Testis (tissue), 3 donors: ENCODE results near the gene RNASEH2B. TPM values are rescaled to one million over a fixed set of nuclear protein-coding genes. Genes with fewer than 3 reads are reported as not detected.

ENCODE experiments used
- DNase-seq: peaks from one replicate; pipeline ENCODE4 v3.0.0-alpha.2; 2019
- H3K27ac ChIP-seq, 2 donors: fragments of 200-600 bp; sonication (generic); one replicate each; pipeline ENCODE4 v1.5.1; 2019
- H3K27me3 ChIP-seq: fragments of 200-600 bp; sonication (generic); one replicate; pipeline ENCODE4 v1.5.1; 2019
- H3K36me3 ChIP-seq: fragments of 200-600 bp; sonication (generic); one replicate; pipeline ENCODE4 v1.5.1; 2017; ENCODE audit warnings: low read depth; ENCODE audit errors: missing control alignments
- H3K4me1 ChIP-seq: fragments of 200-600 bp; sonication (generic); one replicate; pipeline ENCODE4 v1.5.1; 2019
- H3K4me3 ChIP-seq, 2 donors: fragments of 200-600 bp; sonication (generic); one replicate each; pipeline ENCODE4 v1.5.1; 2017 to 2019
- H3K9me3 ChIP-seq: fragments of 200-600 bp; sonication (generic); one replicate; pipeline ENCODE4 v1.5.1; 2017
- POLR2A ChIP-seq: fragments of 450-650 bp; IDR thresholded peaks from one replicate; pipeline ENCODE4 v1.6.1; 2017; ENCODE audit warnings: antibody characterized with exemption, mild to moderate bottlenecking, moderate library complexity
- WGBS, 2 donors: methylation state at CpG; one replicate each; pipeline ENCODE4 v1.1.5; 2018; 5-methylcytosine and 5-hydroxymethylcytosine counted together
- intact Hi-C: fragments of 100-400 bp; cut with DNase I; formaldehyde crosslinking; loops from one replicate; pipeline ENCODE4 v1.15.1; 2023; ENCODE audit warnings: low total_unique reads
- polyA plus RNA-seq: library from polyadenylated mRNA; stranded (reverse); fragments of 350-450 nt; fragmentation: Illumina TruSeq; extraction: RNeasy Lipid Tissue Mini Kit (QIAGEN cat#74804); gene quantifications from one replicate; pipeline ENCODE4 v1.2.3, GENCODE V29; 2014; ENCODE audit warnings: low read depth, low replicate concordance; ENCODE audit not compliant: insufficient read depth
- total RNA-seq, 2 donors: library from RNA; depleted of rRNA; stranded (reverse); fragments of >200 nt; gene quantifications; one replicate each; pipeline ENCODE4 v1.2.3, GENCODE V29; 2016
- TF ChIP-seq, protein P1 (sequence below), 3 experiments: fragments of 450-650 bp in 2 of 3; fragments of 200-600 bp in 1 of 3; sonication (generic) in 1 of 3; IDR thresholded peaks; one replicate each; pipeline ENCODE4 v1.5.1; 2016 to 2019; ENCODE audit warnings: antibody characterized with exemption in 3 of 3, mild to moderate bottlenecking in 2 of 3, moderate library complexity in 1 of 3

RNASEH2B gene
- total and polyA plus RNA-seq, 3 donors from 2014 or later = 38.2 to 52.3 (median 43.4) TPM

DNA sequence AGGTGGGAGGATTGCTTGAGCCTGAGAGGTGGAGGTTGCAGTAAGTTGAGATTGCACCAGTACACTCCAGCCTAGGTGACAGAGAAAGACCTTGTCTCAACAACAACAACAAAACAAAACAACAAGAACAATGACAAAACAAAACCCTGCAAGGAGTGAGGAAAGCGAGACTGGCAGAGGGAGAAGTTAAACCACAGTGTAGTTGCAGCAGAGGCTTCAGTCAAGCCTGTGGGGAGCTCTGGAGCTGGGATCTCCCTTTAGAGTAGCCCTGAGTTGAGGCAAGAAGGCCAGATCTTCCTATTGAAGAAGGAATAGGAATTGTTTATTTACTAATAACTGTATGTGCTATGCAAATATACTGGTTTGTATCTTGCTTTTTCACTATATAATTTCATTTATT is 25.3 kb upstream of the RNASEH2B start:
- H3K27me3 ChIP-seq = no peaks in the 10 kb centered on the region
- DNase-seq = no peak
- no peak overlapping the region for H3K4me3 ChIP-seq
- no peaks in the 10 kb centered on the region for H3K4me1 ChIP-seq
- H3K27ac ChIP-seq = no peak overlapping the region
- 90 to 96% methylated on average over 1 of the region's 1 CpG for WGBS, 2 donors
- intact Hi-C loops = no loop called here
- H3K9me3 ChIP-seq = no peaks in the 10 kb centered on the region
- H3K36me3 ChIP-seq = no peaks in the 10 kb centered on the region
- TF ChIP-seq POLR2A = no peak

DNA sequence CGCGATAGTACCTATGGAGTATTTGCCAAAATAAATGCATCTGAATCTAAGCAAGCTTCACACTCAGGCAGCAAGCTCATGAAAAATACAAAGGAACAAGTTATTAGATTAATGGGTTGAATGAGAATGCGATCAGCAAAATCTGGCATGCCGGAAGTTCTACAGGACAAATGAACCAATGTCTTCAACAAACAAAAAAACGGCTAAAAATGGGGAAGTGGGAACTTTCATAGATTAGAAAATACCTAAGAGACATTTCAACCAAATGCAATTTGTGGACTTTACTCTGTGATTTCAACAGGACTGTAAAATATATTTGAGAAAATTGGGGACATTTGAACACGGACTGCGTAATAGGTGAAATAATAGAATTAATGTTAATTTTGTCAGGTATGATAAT is 22.4 kb upstream of the RNASEH2B start:
- 82% methylated on average over 7 of the region's 7 CpGs for WGBS, 2 donors
- no peak overlapping the region for H3K27ac ChIP-seq
- TF ChIP-seq, protein P1, sequence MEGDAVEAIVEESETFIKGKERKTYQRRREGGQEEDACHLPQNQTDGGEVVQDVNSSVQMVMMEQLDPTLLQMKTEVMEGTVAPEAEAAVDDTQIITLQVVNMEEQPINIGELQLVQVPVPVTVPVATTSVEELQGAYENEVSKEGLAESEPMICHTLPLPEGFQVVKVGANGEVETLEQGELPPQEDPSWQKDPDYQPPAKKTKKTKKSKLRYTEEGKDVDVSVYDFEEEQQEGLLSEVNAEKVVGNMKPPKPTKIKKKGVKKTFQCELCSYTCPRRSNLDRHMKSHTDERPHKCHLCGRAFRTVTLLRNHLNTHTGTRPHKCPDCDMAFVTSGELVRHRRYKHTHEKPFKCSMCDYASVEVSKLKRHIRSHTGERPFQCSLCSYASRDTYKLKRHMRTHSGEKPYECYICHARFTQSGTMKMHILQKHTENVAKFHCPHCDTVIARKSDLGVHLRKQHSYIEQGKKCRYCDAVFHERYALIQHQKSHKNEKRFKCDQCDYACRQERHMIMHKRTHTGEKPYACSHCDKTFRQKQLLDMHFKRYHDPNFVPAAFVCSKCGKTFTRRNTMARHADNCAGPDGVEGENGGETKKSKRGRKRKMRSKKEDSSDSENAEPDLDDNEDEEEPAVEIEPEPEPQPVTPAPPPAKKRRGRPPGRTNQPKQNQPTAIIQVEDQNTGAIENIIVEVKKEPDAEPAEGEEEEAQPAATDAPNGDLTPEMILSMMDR (IDR thresholded peaks at IDR 0.05) = no peak
- TF ChIP-seq POLR2A = no peak
- no peak for DNase-seq
- no peak overlapping the region for H3K4me3 ChIP-seq
- H3K9me3 ChIP-seq = no peaks in the 10 kb centered on the region
- intact Hi-C loops = no loop called here
- H3K36me3 ChIP-seq = no peaks in the 10 kb centered on the region
- H3K27me3 ChIP-seq = no peaks in the 10 kb centered on the region
- no peaks in the 10 kb centered on the region for H3K4me1 ChIP-seq

DNA sequence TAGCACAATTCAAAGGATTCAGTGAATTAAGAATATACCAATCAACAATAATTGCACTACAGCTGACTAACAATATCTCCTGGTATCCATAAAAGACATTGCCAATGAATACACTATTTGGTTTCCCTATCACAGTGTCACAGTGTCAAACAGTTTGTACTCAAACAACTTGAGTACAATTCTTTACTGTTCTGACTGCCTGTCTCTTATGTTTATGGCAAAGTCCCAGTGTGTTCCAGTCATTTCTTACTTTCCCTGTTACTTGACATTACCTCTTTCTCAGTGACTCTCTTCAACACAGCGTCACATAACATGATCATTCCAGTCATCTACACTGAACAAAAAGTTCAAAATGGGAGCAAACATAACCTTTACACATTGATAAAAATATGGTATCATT is 21.2 kb upstream of the RNASEH2B start:
- Histone ChIP-seq H3K4me3 (no peak overlapping the region), H3K27me3 (no peaks in the 10 kb centered on the region), H3K27ac (no peak overlapping the region), H3K4me1 (no peaks in the 10 kb centered on the region), H3K36me3 (no peaks in the 10 kb centered on the region), H3K9me3 (no peaks in the 10 kb centered on the region)
- intact Hi-C loops = no loop called here
- TF ChIP-seq POLR2A = no peak
- no peak for DNase-seq
- 44 to 96% methylated on average over 1 of the region's 1 CpG for WGBS, 2 donors

DNA sequence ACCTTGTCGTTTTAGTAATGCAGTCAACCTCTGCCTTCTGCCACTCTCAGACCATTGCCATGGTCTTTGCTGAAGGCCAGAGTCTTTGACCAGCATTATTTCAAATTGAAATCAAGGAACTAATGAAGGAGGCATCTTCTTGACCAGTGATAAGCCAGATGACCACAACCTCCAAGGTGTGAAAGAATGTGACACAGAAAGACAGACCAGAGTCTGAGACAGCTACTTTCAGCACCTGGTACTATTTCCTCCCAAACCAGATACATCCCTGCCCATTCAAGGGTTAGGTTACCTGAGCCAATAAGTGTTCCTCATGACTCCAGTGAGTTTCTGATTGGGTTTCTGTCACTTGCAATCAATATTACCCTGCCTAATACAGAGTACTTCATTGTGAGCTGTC is 20.3 kb upstream of the RNASEH2B start:
- TF ChIP-seq, protein P1 (IDR thresholded peaks at IDR 0.05) = no peak
- no peak for TF ChIP-seq POLR2A
- Histone ChIP-seq H3K9me3 (no peaks in the 10 kb centered on the region), H3K27ac (no peak overlapping the region), H3K4me3 (no peak overlapping the region), H3K27me3 (no peaks in the 10 kb centered on the region), H3K36me3 (no peaks in the 10 kb centered on the region), H3K4me1 (no peaks in the 10 kb centered on the region)
- DNase-seq = no peak
- intact Hi-C loops = no loop called here
- WGBS, 2 donors = 42 to 87% methylated on average over 1 of the region's 1 CpG

DNA sequence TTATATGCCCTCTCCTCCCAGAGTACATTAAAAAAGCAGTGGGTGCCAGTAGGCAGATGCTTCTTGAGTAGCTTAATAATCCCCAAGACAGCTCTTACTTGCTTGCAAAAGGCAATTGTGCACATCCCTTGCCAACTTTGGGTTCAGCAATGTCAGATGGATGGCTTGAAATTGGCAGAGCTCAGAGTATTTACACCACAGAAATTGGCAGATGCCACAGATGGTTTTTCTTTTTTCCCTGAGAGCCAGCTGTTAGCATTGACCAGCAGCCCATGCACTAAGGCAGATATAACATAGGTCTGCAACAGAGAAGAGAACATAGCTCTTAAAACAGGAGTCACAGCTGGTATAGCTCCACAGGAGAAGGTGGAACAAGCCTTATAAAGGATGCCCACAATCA is 18.4 kb upstream of the RNASEH2B start:
- intact Hi-C loops = no loop called here
- no peaks in the 10 kb centered on the region for H3K9me3 ChIP-seq
- no peak overlapping the region for H3K27ac ChIP-seq
- DNase-seq = no peak
- H3K4me1 ChIP-seq = no peaks in the 10 kb centered on the region
- H3K4me3 ChIP-seq = no peak overlapping the region
- TF ChIP-seq, protein P1 (IDR thresholded peaks at IDR 0.05) = no peak
- no peak for TF ChIP-seq POLR2A
- no peaks in the 10 kb centered on the region for H3K27me3 ChIP-seq
- no peaks in the 10 kb centered on the region for H3K36me3 ChIP-seq

DNA sequence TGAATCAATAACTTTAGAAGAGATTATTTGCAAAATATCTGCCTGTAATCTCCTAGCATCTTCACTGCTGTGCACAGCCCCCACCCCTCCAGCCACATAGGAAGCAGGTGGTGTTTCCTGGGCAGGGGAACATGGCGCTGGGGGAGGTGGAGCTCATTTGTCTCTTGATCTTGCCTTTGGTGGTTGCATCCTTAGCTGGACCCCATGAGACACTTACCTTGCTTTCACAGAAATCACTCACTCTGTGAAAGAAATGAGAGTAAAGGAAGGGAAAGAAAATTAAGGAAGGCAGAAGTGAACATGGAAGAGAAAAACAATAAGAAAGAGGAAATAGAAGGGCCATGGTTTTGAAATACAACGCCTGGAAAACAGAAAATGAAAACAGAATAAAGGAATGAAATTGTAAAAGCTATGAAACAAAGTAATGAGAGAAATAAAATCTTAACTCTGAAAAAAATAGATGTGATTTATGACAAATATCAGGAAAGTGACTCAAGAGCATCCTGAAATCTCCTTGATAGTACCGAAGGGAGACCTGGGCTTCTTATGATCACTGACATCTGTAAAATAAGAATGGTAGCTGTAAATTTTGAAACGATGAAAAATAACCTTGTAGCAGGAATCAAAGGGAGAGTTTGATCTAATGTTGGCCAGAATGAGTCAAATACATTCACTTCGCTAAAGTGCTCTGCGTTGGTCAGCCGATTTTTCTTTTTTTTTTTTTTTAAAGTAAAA is 17.2 kb upstream of the RNASEH2B start:
- 69 to 76% methylated on average over 7 of the region's 7 CpGs for WGBS, 2 donors
- no peaks in the 10 kb centered on the region for H3K4me1 ChIP-seq
- intact Hi-C loops = no loop called here
- no peak overlapping the region for H3K27ac ChIP-seq
- no peak overlapping the region for H3K4me3 ChIP-seq
- H3K36me3 ChIP-seq = no peaks in the 10 kb centered on the region
- no peaks in the 10 kb centered on the region for H3K27me3 ChIP-seq
- no peak for DNase-seq
- no peaks in the 10 kb centered on the region for H3K9me3 ChIP-seq
- TF ChIP-seq, protein P1 (IDR thresholded peaks at IDR 0.05) = no peak
- no peak for TF ChIP-seq POLR2A
